NCI-H2196 (cell line): Measurements from ENCODE around the gene UBE2L5.

ENCODE experiments used
- DNase-seq: peaks from one replicate; lab custom pipeline; 2025; ENCODE audit not compliant: unreplicated experiment; lab: John Stamatoyannopoulos, UW

UBE2L5 gene

DNA sequence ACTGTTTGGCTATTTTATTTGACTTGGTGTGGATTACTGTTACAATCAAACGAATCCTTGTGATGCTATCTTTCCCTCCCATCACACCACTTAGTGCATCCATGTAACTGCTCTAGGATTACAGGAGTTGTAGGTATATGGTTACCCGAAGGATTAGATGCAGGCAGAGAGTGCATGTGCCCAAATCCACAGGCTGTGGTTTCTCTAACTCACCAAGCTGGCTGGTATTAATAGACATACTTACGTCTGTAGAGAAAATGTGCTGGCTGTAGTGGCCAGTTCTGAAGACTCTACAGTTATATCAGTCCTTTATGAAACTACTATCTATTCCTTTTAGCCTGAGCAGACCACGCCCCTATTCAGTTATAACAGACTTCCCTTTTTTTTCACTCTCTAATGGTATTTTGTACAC, 44.6 kb downstream of the UBE2L5 start:
- no peak for DNase-seq

DNA sequence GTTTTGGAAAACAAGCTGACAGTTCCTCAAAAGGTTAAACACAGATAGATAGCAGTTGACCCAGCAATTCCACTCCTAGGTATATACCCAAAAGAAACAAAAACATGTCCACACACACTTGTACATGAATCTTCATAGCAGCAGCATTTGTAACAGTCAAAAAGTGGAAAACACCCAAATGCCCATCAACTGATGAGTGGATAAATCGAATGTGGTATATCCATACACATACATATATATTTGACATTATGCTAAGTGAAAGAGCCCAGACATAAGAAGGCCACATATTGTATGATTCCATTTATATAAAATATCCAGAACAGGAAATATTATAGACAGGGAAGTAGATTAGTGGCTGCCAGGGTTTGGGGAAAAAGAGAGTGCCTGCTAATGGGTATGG, 51.4 kb downstream of the UBE2L5 start:
- DNase-seq, result no peak

GRCh38 chr13:30477346-30478195, 55.3 kb downstream of the UBE2L5 start:
- no peak for DNase-seq
